ENCODE data around the gene GLMP.

GRCh38 chr1:156342166-156342955 is 46.9 kb upstream of the GLMP start:
- TF ChIP-seq SIN3A (IDR thresholded peaks at IDR 0.05; ENCODE audit: borderline replicate concordance, insufficient read depth, low read length): no peak
- no peak for TF ChIP-seq POLR2AphosphoS5 (IDR thresholded peaks at IDR 0.05; ENCODE audit: low read depth, low read length)
- TF ChIP-seq TAF1 (IDR thresholded peaks at IDR 0.05; ENCODE audit: borderline replicate concordance, insufficient read depth, low read length): no peak
